SK-N-MC (cell line): ENCODE measurements around the gene C10orf88.

Source experiments
- DNase-seq: peaks from one replicate; pipeline ENCODE4 v3.0.0-alpha.2; 2011; ENCODE audit warnings: low read depth, low spot score
- H3K27ac ChIP-seq: fragments of 200-600 bp; sonication (generic); 2 replicates; pipeline ENCODE4 v1.5.1; 2016; ENCODE audit warnings: mixed run types
- H3K36me3 ChIP-seq: fragments of 200-600 bp; sonication (generic); 2 replicates; pipeline ENCODE4 v1.6.1; 2017; ENCODE audit warnings: antibody characterized with exemption, low read length, mixed read lengths; ENCODE audit not compliant: insufficient read depth
- H3K4me3 ChIP-seq: fragments of 200-600 bp; sonication (generic); 2 replicates; pipeline ENCODE4 v1.5.1; 2016
- H3K9ac ChIP-seq: fragments of 200-600 bp; sonication (generic); 2 replicates; pipeline ENCODE4 v1.8.0; 2017; ENCODE audit warnings: mixed run types, mixed read lengths; ENCODE audit not compliant: insufficient read length
- H3K9me3 ChIP-seq: fragments of 200-600 bp; sonication (generic); 2 replicates; pipeline ENCODE4 v1.6.1; 2017; ENCODE audit warnings: low read depth, mild to moderate bottlenecking, antibody characterized with exemption, low read length, moderate library complexity, mixed read lengths
- EZH2 ChIP-seq: fragments of 200-600 bp; sonication (generic); IDR thresholded peaks from one replicate; pipeline ENCODE4 v1.6.1; 2017; ENCODE audit warnings: antibody characterized with exemption
- FOXP2 ChIP-seq: optimal IDR thresholded peaks from 2 replicates; pipeline ENCODE3; 2011; ENCODE audit warnings: mild to moderate bottlenecking, moderate library complexity; ENCODE audit not compliant: insufficient read depth; ENCODE audit errors: extremely low read length, control extremely low read depth
- POLR2AphosphoS5 ChIP-seq: IDR thresholded peaks from 2 replicates; pipeline ENCODE4 v1.6.1; 2012; ENCODE audit warnings: mild to moderate bottlenecking, low read depth, low read length, borderline replicate concordance

The C10orf88 gene

DNA sequence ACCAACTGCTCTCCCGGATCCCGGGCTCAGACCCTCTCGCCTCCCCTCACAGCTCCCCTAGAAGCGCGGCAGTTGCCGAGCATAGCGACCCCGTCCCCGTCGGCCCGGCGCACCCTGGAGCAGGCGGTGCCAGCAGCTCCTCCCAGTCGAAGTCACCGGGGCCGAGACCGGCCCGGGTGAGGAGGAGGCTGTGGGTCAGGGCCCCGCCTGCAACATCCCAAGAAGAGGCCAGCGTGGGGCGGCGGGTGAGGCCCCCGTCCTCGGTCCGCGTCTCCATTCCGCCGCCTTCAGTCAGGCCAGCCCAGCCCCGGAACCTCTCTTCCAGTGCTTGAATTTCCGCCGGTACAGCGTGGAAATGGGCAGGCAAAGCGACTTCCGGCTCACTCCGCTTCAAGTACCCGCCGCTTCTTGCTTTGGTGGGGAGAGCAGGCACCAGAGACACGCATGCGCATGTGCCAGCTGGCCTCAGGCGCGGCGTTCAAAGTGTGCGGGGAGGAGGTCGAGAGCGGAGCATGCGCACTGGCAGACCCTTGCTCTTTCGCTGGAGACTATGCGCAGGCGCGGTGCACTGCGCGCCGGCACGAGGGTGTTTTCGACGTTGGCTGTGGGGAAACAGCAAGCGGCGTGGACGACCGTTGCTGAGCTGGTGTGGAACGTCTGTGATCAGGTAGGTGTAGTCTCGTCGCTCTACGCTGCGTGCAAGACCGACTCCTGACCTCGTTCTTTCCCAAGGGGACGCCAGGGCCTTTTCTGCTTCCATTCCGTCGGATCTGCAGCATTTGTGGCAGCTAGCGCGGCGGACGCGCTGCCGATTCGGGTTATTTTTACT lies at the start of gene C10orf88:
C10orf88 (minus strand) TSS at position 326 of the 829 bp plus-strand sequence; CDS start at position 277, 49 bp downstream.
- Histone ChIP-seq H3K9ac (peak within 1 kb of the TSS; percentile 84), H3K4me3 (peak within 1 kb of the TSS; percentile 78), H3K27ac (no peak within 1 kb of the TSS), H3K36me3 (no peaks in the 10 kb centered on the region), H3K9me3 (no peaks in the 10 kb centered on the region; the same call in 1 of the 2 replicates)
- TF ChIP-seq FOXP2, result no peak
- TF ChIP-seq POLR2AphosphoS5, result peak; percentile 59
- TF ChIP-seq EZH2, result no peak
- peak; percentile 73 for DNase-seq

DNA sequence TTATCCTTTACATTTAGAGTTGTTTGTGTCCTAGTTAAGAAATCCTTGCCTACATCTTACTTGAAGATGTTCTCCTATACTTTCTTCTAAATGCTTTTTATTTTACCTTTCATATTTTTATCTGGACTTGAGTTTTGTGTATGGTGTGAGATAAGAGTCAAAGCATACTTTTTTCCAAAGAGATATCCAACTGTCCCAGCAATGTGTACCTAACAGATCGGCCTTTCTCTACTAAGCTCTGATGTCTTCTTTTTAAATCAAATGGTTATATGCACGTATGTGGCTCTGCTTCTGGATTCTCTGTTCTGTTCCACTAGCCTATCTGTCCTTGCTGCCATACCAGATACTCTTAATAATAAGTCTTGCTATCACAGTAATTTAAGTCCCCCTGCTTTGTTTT lies 47.3 kb upstream of the C10orf88 start:
- no peak overlapping the region for H3K9ac ChIP-seq
- DNase-seq, result no peak
- no peaks in the 10 kb centered on the region for H3K9me3 ChIP-seq
- H3K27ac ChIP-seq, result no peak overlapping the region
- H3K36me3 ChIP-seq, result no peaks in the 10 kb centered on the region
- no peak overlapping the region for H3K4me3 ChIP-seq
- no peak for TF ChIP-seq POLR2AphosphoS5
- TF ChIP-seq FOXP2, result no peak
- no peak for TF ChIP-seq EZH2

- TF ChIP-seq POLR2AphosphoS5 (no peak), EZH2 (no peak), FOXP2 (no peak)
- DNase-seq, result no peak
- Histone ChIP-seq H3K4me3 (no peak overlapping the region), H3K9ac (no peak overlapping the region), H3K27ac (no peak overlapping the region), H3K9me3 (no peaks in the 10 kb centered on the region), H3K36me3 (no peaks in the 10 kb centered on the region; the same call in 1 of the 2 replicates)
Measured at GRCh38 chr10:123000155-123000554, 46.1 kb upstream of the C10orf88 start.

DNA sequence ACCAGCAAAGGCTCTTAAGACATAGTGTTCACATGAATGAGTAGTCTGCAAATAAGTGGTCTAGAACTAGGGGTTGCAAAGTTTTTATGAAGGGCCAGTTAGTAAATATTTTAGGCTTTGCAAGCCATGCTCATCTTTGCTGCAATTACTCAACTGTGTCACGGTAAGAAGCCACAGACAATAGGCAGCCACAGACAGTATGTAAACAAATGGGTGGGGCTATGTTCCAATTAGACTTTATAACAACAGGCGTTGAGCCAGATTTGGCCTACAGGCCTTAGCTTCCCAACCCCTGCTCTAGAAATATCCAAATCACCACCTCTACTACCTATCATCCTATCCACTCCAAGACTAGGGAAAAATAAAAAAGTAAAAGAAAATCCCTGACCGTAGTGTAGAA lies 45.3 kb upstream of the C10orf88 start:
- Histone ChIP-seq H3K4me3 (no peak overlapping the region), H3K9me3 (no peaks in the 10 kb centered on the region), H3K36me3 (peaks cover 2% of the 10 kb centered on the region; the same call in 1 of the 2 replicates), H3K9ac (no peak overlapping the region), H3K27ac (no peak overlapping the region)
- DNase-seq, result no peak
- no peak for TF ChIP-seq EZH2
- TF ChIP-seq FOXP2, result no peak
- no peak for TF ChIP-seq POLR2AphosphoS5

- Histone ChIP-seq H3K9ac (no peak overlapping the region), H3K9me3 (no peaks in the 10 kb centered on the region), H3K36me3 (peaks cover 6% of the 10 kb centered on the region; the same call in 1 of the 2 replicates), H3K27ac (no peak overlapping the region), H3K4me3 (no peak overlapping the region)
- no peak for TF ChIP-seq EZH2
- no peak for TF ChIP-seq FOXP2
- no peak for TF ChIP-seq POLR2AphosphoS5
- no peak for DNase-seq
Measured at GRCh38 chr10:122998934-122999333, 44.9 kb upstream of the C10orf88 start.

- H3K4me3 ChIP-seq, result no peak overlapping the region
- no peak for TF ChIP-seq POLR2AphosphoS5
- TF ChIP-seq EZH2, result no peak
- TF ChIP-seq FOXP2, result no peak
- no peak overlapping the region for H3K9ac ChIP-seq
- no peaks in the 10 kb centered on the region for H3K9me3 ChIP-seq
- no peak for DNase-seq
- H3K27ac ChIP-seq, result no peak overlapping the region
- H3K36me3 ChIP-seq, result peaks cover 6% of the 10 kb centered on the region; the same call in 1 of the 2 replicates
Measured at GRCh38 chr10:122998360-122998917, 44.4 kb upstream of the C10orf88 start.

DNA sequence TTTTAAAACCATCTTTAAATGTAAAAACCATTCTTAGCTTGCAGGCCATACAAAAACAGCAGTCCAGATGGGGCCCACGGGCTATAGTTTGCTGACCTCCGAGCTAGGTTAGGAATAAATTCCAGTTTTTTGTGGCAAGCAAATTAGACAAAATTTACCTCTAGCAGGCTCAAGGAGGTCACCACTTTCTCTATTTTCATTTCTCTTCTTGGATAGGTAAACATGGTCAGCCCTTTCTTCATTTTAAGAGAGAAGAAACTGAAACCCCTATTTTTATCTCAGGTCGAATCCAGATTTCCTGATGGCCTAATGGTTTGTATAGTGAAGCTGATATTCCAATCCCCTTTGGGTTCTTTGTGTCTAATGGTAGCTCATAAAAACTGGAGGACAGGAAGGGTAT lies 43.8 kb upstream of the C10orf88 start:
- H3K9me3 ChIP-seq, result no peaks in the 10 kb centered on the region
- H3K9ac ChIP-seq, result no peak overlapping the region
- H3K27ac ChIP-seq, result no peak overlapping the region
- H3K36me3 ChIP-seq, result peaks cover 6% of the 10 kb centered on the region; the same call in 1 of the 2 replicates
- H3K4me3 ChIP-seq, result no peak overlapping the region
- no peak for TF ChIP-seq FOXP2
- TF ChIP-seq EZH2, result no peak
- TF ChIP-seq POLR2AphosphoS5, result no peak
- DNase-seq, result no peak

DNA sequence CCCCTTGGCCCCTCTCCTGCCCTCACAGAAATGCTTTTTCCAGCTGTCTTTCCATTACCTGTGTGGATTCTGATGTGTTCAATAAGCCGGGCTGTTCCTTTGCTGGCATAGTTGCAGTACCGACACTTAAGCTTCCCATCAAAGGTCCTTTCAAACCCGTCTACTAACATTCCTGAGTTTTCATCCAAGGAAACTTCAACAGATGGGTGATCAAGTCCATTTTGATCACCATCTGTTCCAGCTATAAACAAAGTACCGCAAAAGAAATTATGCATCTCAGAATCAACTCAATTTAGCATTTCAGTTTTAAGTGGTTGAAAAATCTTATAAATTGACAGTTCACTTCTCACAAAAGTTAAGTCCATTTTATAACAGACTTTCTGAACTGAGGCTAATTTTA lies 41.9 kb upstream of the C10orf88 start:
- Histone ChIP-seq H3K9ac (no peak overlapping the region), H3K27ac (no peak overlapping the region), H3K9me3 (no peaks in the 10 kb centered on the region), H3K4me3 (no peak overlapping the region), H3K36me3 (peaks cover 6% of the 10 kb centered on the region; the same call in 1 of the 2 replicates)
- no peak for DNase-seq
- TF ChIP-seq FOXP2 (no peak), EZH2 (no peak), POLR2AphosphoS5 (no peak)

DNA sequence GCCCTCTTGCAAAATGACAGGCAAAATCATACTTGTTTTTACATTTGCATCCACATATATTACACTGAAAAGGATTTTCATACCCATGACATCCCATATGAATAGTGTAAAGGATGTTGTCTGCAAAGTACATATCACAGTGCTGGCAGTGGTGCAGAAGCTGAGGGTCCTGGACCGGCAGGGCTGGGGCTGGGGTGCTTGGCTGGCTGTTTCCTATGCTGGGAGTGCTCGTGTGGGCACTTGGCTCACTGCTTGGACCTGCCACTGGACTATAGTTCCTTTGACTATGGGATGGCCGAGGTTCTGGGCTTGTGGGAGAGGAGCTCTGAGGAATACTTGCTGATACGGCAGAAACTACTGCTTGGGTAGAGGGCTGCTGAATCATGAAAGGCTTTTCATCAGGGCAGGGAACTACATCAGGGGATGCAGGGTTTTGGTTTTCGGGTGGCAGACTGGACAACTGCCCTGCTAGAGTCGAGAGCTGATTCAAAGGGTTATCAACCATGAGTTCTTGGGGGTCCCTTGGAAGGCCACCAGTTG lies 39.8 kb upstream of the C10orf88 start:
- Histone ChIP-seq H3K4me3 (no peak overlapping the region), H3K36me3 (peaks cover 6% of the 10 kb centered on the region; the same call in 1 of the 2 replicates), H3K9ac (no peak overlapping the region), H3K9me3 (no peaks in the 10 kb centered on the region), H3K27ac (no peak overlapping the region)
- no peak for TF ChIP-seq FOXP2
- no peak for TF ChIP-seq POLR2AphosphoS5
- TF ChIP-seq EZH2, result no peak
- no peak for DNase-seq
